Natural killer cell (primary cell): ENCODE results near the gene COQ8B. TPM values are rescaled to one million over a fixed set of nuclear protein-coding genes. Genes with fewer than 3 reads are reported as not detected.

Experiments
- ATAC-seq, 3 donors: fragments of 150-1000 bp in 2 of 3; fragments of 200-7000 bp in 1 of 3; cut with Tn5 transposase; 1 replicate in 1 of 3; 2 replicates in 2 of 3; pipeline ENCODE4 v1.10.0; 2021; ENCODE audit warnings: mild to moderate bottlenecking in 2 of 3, moderate library complexity in 2 of 3
- DNase-seq, 2 donors: peaks; one replicate each; pipeline versions ENCODE4 v3.0.0 to v3.0.0-alpha.2; 2013 to 2021; ENCODE audit warnings: mixed read lengths in 1 of 2
- H3K27ac ChIP-seq: one replicate; pipeline ENCODE4 v1.5.1; 2013; ENCODE audit warnings: mild to moderate bottlenecking, low read length
- H3K27me3 ChIP-seq: one replicate; pipeline ENCODE4 v1.6.1; 2013; ENCODE audit warnings: low read length; ENCODE audit not compliant: control insufficient read depth, insufficient read depth
- H3K36me3 ChIP-seq: one replicate; pipeline ENCODE4 v1.6.1; 2013; ENCODE audit warnings: low read length; ENCODE audit not compliant: control insufficient read depth, insufficient read depth
- H3K4me1 ChIP-seq: one replicate; pipeline ENCODE4 v1.6.1; 2013; ENCODE audit warnings: low read length; ENCODE audit not compliant: control insufficient read depth, insufficient read depth
- H3K4me3 ChIP-seq: one replicate; pipeline ENCODE4 v1.5.1; 2013; ENCODE audit warnings: low read length
- H3K9me3 ChIP-seq: one replicate; pipeline ENCODE4 v1.6.1; 2013; ENCODE audit warnings: low read length; ENCODE audit not compliant: control insufficient read depth, insufficient read depth
- H3K27ac Mint-ChIP-seq, 2 donors: one replicate each; pipeline ENCODE4 v1.8.0; 2022; ENCODE audit warnings: mild to moderate bottlenecking in 2 of 2, mixed read lengths in 2 of 2, moderate library complexity in 1 of 2
- H3K27me3 Mint-ChIP-seq, 2 donors: one replicate each; pipeline ENCODE4 v1.8.0; 2022; ENCODE audit warnings: low read depth in 2 of 2, mixed read lengths in 2 of 2
- H3K36me3 Mint-ChIP-seq: one replicate; pipeline ENCODE4 v1.8.0; 2022; ENCODE audit warnings: mixed read lengths
- H3K4me1 Mint-ChIP-seq, 2 donors: one replicate each; pipeline ENCODE4 v1.8.0; 2022; ENCODE audit warnings: mixed read lengths in 2 of 2
- H3K4me3 Mint-ChIP-seq: one replicate; pipeline ENCODE4 v1.8.0; 2022; ENCODE audit warnings: mild to moderate bottlenecking, moderate library complexity, mixed read lengths
- H3K9me3 Mint-ChIP-seq, 2 donors: one replicate each; pipeline ENCODE4 v1.8.0; 2022; ENCODE audit warnings: mixed read lengths in 2 of 2
- WGBS: methylation state at CpG from one replicate; pipeline ENCODE4 v1.1.7; 2013; ENCODE audit warnings: missing lambda C conversion rate; ENCODE audit not compliant: insufficient coverage; 5-methylcytosine and 5-hydroxymethylcytosine counted together
- intact Hi-C: fragments of 100-400 bp; cut with micrococcal nuclease; formaldehyde crosslinking; loops from one replicate; pipeline ENCODE4 v1.14.2; 2022
- total RNA-seq, 4 donors: library from RNA; stranded (reverse); fragments of 120-200 nt in 1 of 4; gene quantifications; one replicate each; pipeline versions ENCODE4 v1.2.3 to v1.2.4, GENCODE V29; 2013 to 2022
- TF ChIP-seq, protein P1 (sequence below): fragments of 200-600 bp; IDR thresholded peaks from one replicate; pipeline ENCODE4 v1.8.0; 2022; ENCODE audit warnings: antibody characterized with exemption

Gene COQ8B
- total RNA-seq, 3 donors from 2014 or later (not counting 1 experiment from before 2014, with no cell fraction given): 31.8 to 46.7 (median 39.6) TPM

- H3K4me1 Mint-ChIP-seq: peaks cover 8 to 28% of the 10 kb centered on the region in 2 donors
- Histone ChIP-seq H3K36me3 (peaks cover 75% of the 10 kb centered on the region), H3K4me3 (no peak overlapping the region), H3K27ac (no peak overlapping the region), H3K9me3 (no peaks in the 10 kb centered on the region), H3K27me3 (no peaks in the 10 kb centered on the region), H3K4me1 (peaks cover 20% of the 10 kb centered on the region)
- peaks cover 30% of the 10 kb centered on the region for H3K36me3 Mint-ChIP-seq
- H3K4me3 Mint-ChIP-seq: no peak overlapping the region
- TF ChIP-seq, protein P1, sequence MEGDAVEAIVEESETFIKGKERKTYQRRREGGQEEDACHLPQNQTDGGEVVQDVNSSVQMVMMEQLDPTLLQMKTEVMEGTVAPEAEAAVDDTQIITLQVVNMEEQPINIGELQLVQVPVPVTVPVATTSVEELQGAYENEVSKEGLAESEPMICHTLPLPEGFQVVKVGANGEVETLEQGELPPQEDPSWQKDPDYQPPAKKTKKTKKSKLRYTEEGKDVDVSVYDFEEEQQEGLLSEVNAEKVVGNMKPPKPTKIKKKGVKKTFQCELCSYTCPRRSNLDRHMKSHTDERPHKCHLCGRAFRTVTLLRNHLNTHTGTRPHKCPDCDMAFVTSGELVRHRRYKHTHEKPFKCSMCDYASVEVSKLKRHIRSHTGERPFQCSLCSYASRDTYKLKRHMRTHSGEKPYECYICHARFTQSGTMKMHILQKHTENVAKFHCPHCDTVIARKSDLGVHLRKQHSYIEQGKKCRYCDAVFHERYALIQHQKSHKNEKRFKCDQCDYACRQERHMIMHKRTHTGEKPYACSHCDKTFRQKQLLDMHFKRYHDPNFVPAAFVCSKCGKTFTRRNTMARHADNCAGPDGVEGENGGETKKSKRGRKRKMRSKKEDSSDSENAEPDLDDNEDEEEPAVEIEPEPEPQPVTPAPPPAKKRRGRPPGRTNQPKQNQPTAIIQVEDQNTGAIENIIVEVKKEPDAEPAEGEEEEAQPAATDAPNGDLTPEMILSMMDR: no peak
- intact Hi-C loops: no loop called here
- DNase-seq (no peak), ATAC-seq (no peak)
- H3K27ac Mint-ChIP-seq: peak overlapping the region in 1 of 2 donors; percentile 73
- H3K27me3 Mint-ChIP-seq: no peaks in the 10 kb centered on the region
- 87% methylated on average over 17 of the region's 17 CpGs for WGBS
- no peaks in the 10 kb centered on the region for H3K9me3 Mint-ChIP-seq
Observed at GRCh38 chr19:40762754-40763470, 46.2 kb upstream of the COQ8B start.

GRCh38 chr19:40759352-40759751 lies 42.7 kb upstream of the COQ8B start:
- over 99% methylated on average over 9 of the region's 13 CpGs for WGBS
- H3K4me1 ChIP-seq: peaks cover 32% of the 10 kb centered on the region
- DNase-seq: no peak
- H3K36me3 ChIP-seq: peaks cover 67% of the 10 kb centered on the region
- ATAC-seq: no peak
- TF ChIP-seq, protein P1: no peak
- H3K4me3 Mint-ChIP-seq: no peak overlapping the region
- intact Hi-C loops: no loop called here
- H3K27ac ChIP-seq: no peak overlapping the region
- H3K36me3 Mint-ChIP-seq: peaks cover 27% of the 10 kb centered on the region
- no peaks in the 10 kb centered on the region for H3K9me3 Mint-ChIP-seq
- no peaks in the 10 kb centered on the region for H3K27me3 Mint-ChIP-seq
- no peaks in the 10 kb centered on the region for H3K9me3 ChIP-seq
- H3K4me1 Mint-ChIP-seq: peaks cover 31 to 37% of the 10 kb centered on the region in 2 donors
- no peak overlapping the region for H3K4me3 ChIP-seq
- no peaks in the 10 kb centered on the region for H3K27me3 ChIP-seq
- no peak overlapping the region for H3K27ac Mint-ChIP-seq

- ATAC-seq: no peak
- Histone ChIP-seq H3K27ac (no peak overlapping the region), H3K9me3 (no peaks in the 10 kb centered on the region), H3K27me3 (no peaks in the 10 kb centered on the region), H3K36me3 (peaks cover 58% of the 10 kb centered on the region), H3K4me3 (no peak overlapping the region), H3K4me1 (peaks cover 39% of the 10 kb centered on the region)
- peaks cover 18% of the 10 kb centered on the region for H3K36me3 Mint-ChIP-seq
- no peak overlapping the region for H3K4me3 Mint-ChIP-seq
- H3K27ac Mint-ChIP-seq: peak overlapping the region in 1 of 2 donors; percentile 31
- DNase-seq: no peak
- H3K27me3 Mint-ChIP-seq: no peaks in the 10 kb centered on the region
- peaks cover 27 to 32% of the 10 kb centered on the region in 2 donors for H3K4me1 Mint-ChIP-seq
- intact Hi-C loops: no loop called here
- TF ChIP-seq, protein P1: no peak
- WGBS: 98% methylated on average over 3 of the region's 3 CpGs
- no peaks in the 10 kb centered on the region for H3K9me3 Mint-ChIP-seq
Observed at GRCh38 chr19:40758491-40758890, 41.8 kb upstream of the COQ8B start.
